Measurements from ENCODE around the gene FGF12.

The FGF12 gene

DNA sequence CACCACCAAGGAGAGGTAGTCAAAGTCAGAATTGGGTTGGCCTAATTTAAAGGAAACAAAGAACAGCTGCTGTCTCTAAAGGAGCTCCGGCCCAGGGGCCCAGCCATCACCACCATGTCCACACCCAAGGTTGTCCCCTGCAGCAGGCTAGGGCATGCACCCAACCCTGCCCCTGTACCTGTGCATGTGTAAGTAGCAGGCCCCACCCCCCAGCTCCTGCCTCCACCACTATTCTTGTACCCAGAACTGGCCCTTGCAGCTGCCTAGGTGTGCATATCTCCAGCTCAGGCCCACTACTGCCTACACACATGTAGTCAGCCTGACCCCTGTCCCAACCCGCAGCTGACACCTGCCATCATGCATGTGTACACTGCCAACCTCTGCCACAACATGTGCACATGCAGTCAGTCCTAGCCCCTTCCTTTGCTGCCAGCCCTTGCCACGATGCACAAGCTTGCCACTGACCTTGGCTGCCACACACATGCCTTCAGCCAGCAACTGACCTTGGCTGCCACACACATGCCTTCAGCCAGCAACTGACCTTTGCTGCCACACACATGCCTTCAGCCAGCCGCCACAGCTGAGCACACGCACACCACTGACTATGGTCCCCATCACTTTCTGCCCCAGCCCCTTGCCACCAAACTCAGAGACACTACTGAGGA, 39.7 kb downstream of the FGF12 start:
- TF ChIP-seq, protein P1, sequence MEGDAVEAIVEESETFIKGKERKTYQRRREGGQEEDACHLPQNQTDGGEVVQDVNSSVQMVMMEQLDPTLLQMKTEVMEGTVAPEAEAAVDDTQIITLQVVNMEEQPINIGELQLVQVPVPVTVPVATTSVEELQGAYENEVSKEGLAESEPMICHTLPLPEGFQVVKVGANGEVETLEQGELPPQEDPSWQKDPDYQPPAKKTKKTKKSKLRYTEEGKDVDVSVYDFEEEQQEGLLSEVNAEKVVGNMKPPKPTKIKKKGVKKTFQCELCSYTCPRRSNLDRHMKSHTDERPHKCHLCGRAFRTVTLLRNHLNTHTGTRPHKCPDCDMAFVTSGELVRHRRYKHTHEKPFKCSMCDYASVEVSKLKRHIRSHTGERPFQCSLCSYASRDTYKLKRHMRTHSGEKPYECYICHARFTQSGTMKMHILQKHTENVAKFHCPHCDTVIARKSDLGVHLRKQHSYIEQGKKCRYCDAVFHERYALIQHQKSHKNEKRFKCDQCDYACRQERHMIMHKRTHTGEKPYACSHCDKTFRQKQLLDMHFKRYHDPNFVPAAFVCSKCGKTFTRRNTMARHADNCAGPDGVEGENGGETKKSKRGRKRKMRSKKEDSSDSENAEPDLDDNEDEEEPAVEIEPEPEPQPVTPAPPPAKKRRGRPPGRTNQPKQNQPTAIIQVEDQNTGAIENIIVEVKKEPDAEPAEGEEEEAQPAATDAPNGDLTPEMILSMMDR (IDR thresholded peaks at IDR 0.05; ENCODE audit: control extremely low read depth, extremely low read depth, low read depth, missing control alignments) = no peak
- DNase-seq (ENCODE audit: extremely low spot score) = no peak
- POLR2A ChIA-PET = no interaction called here
- CTCF ChIA-PET = no interaction called here

DNA sequence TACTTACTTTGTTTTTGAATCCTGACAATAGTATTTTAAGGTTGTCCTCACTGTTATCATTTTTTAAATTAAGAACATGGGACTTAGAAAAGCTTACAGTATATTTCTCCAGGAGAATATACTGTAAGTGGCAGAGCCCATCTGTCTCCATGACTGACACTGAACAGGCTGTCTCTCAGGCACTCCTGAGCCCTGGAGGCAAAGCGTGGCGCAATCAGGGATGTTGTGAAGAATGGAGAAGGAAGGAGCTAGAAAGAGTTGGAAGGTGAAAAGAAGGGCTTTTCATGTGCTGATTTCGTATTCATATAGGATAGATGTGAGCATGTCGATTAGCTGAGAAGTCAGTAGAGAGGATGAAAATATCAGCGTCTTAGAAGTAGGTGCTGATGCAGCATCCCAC, 41.5 kb downstream of the FGF12 start:
- TF ChIP-seq, protein P1 (IDR thresholded peaks at IDR 0.05; ENCODE audit: control extremely low read depth, extremely low read depth, low read depth, missing control alignments) = no peak
- CTCF ChIA-PET = no interaction called here
- no peak for DNase-seq (ENCODE audit: extremely low spot score)
- POLR2A ChIA-PET = no interaction called here

DNA sequence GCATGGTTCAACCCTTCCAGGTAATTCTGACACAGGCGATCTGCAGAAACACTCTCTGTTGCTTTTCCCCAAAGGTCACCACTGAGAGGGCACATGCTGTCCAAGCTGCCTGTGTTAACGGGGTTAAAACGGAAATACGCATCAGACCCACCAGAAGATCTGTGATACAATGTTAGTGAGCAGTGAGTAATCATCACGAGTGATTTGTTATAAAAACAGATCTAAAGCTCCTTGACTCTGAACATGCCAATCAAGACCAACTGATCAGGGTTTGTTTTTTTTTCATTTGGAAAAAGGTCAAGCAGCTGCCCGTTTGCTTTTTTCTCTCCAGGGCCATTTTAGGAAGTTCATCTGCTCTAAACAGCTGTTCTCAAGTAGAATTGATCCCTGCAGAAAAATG, 43.2 kb downstream of the FGF12 start:
- ChIA-PET POLR2A (no interaction called here), CTCF (no interaction called here)

DNA sequence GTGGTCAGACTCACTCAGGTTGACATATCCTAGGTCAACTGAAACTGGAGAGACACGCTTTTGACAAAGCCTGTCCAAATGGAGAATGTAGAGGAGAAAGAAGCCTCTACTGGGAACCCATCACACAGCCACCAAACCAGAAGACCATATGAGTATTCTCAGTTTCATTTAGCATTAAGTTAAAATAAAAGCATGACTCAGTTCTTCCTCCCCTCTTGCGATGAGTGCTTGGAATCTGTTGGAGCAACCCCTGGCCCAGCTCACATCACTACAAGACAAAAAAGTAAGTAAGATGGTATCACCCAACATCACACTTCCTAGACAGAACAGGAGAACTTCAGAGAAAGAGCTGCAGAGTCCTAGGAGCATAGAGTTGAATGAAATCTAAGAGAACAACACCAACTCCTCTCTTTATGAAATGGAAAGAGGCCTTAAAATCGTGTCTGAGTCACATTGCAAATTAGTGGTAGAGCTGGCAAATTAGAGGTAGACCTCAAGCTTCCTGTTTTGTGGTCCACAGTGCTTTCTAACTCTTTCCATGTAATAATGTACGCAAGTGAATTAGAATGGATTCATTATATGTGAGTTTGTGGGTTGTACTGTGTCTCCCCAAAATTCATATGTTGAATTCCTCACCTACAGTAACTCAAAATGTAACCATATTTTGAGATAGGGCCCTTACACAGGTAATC, 51.2 kb downstream of the FGF12 start:
- DNase-seq (ENCODE audit: extremely low spot score) = no peak
- ChIA-PET CTCF (interaction anchor here (1.7 kb wide), 1 partner anchor 13 kb away, joined by 5 read pairs; no protein-coding TSS in a partner anchor), POLR2A (no interaction called here)
- TF ChIP-seq, protein P1 (IDR thresholded peaks at IDR 0.05; ENCODE audit: control extremely low read depth, extremely low read depth, low read depth, missing control alignments) = no peak

More for the DNA sequence above, 43.2 kb downstream of the FGF12 start:
- no peak for DNase-seq (ENCODE audit: extremely low spot score)
- TF ChIP-seq, protein P1 (IDR thresholded peaks at IDR 0.05; ENCODE audit: control extremely low read depth, extremely low read depth, low read depth, missing control alignments) = no peak

DNA sequence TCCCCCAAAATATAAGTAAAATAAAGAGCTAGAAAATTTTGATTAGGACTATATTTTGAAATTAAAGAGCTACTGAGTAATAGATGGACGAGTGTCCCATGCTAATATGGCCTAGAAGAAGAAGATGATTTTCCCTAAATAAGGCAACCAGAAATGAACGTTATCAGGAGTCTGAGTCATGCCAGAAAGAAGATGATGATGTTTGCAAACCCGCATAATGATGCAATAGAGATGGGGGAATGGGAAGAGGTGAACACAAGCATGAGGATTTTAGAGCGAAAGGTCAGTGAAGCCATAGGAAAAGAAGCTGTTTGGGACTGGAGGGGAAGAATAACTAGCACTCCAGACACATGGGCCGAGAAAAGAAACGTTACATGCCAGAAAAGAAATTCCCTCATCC, 71.7 kb downstream of the FGF12 start:
- ChIA-PET CTCF (interaction anchor here (1.3 kb wide), 1 partner anchor 17 kb away, joined by 4 read pairs; no protein-coding TSS in a partner anchor), POLR2A (no interaction called here)
- no peak for DNase-seq (ENCODE audit: extremely low spot score)
- TF ChIP-seq, protein P1 (IDR thresholded peaks at IDR 0.05; ENCODE audit: control extremely low read depth, extremely low read depth, low read depth, missing control alignments) = no peak

DNA sequence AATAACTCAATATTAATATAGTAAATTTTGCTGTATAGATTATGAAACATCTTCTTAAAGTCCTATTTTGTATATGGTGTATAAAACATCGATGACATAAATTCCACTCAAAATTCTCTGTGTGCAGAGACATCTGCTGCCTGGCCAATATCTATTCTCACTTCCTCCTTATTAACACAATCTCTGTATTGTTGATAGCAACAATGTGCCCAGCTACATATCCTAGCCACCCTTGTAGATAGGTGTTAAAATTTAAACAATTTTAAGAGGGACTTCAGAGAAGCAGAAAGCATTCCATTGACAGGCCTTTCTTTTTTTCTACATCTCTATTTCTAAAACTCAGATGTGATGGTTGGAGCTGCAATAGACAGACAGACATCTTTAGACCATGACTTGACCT, 72.3 kb downstream of the FGF12 start:
- TF ChIP-seq, protein P1 (IDR thresholded peaks at IDR 0.05; ENCODE audit: control extremely low read depth, extremely low read depth, low read depth, missing control alignments) = no peak
- ChIA-PET POLR2A (no interaction called here), CTCF (no interaction called here)
- DNase-seq (ENCODE audit: extremely low spot score) = no peak

Data from GM10248 (cell line).